SK-N-SH (cell line): ENCODE measurements around the gene NDUFA9. TPM values are rescaled to one million over a fixed set of nuclear protein-coding genes. Genes with fewer than 3 reads are reported as not detected.

Experiments used
- CTCF ChIA-PET: fragments of 300-600, 350-600 bp; formaldehyde crosslinking; extraction: SDS; loops from one replicate; lab custom pipeline; 2021; lab: Yijun Ruan, JAX
- POLR2A ChIA-PET: fragments of 350-600 bp; sonication (Branson Sonifier 250); formaldehyde crosslinking; extraction: SDS; loops from one replicate; lab custom pipeline; 2020; ENCODE audit warnings: antibody characterized with exemption, inconsistent platforms; lab: Yijun Ruan, JAX
- DNase-seq: peaks from one replicate; pipeline ENCODE4 v3.0.0; 2012
- H2AFZ ChIP-seq: fragments of 200-600 bp; sonication (generic); 2 replicates; pipeline ENCODE4 v1.8.1; 2016; ENCODE audit warnings: antibody characterized with exemption, mild to moderate bottlenecking, low read depth
- H3F3A ChIP-seq: fragments of 200-600 bp; sonication (generic); replicated peaks from 2 replicates; pipeline ENCODE3; 2016; ENCODE audit warnings: antibody characterized with exemption, mild to moderate bottlenecking; ENCODE audit not compliant: insufficient read depth
- H3K27ac ChIP-seq, 2 experiments: fragments of 200-500 bp in 1 of 2; fragments of 200-600 bp in 1 of 2; sonication (Bioruptor generic) in 1 of 2; sonication (generic), shearing (Covaris generic) in 1 of 2; 2 replicates each; pipeline versions ENCODE4 v1.5.1 to v1.6.1; 2014 to 2016; ENCODE audit warnings: low read depth in 2 of 2, inconsistent platforms in 1 of 2, low read length in 1 of 2, mild to moderate bottlenecking in 1 of 2, mixed read lengths in 1 of 2
- H3K27me3 ChIP-seq: fragments of 200-600 bp; sonication (generic), shearing (Covaris generic); 2 replicates; pipeline ENCODE4 v1.6.1; 2016; ENCODE audit warnings: mixed run types; ENCODE audit not compliant: insufficient read depth
- H3K36me3 ChIP-seq, 2 experiments: fragments of 200-500 bp in 1 of 2; fragments of 200-600 bp in 1 of 2; sonication (Bioruptor generic) in 1 of 2; sonication (generic) in 1 of 2; replicated peaks in 1 of 2; 2 replicates each; pipeline versions ENCODE3 to v1.5.1; 2014 to 2016; ENCODE audit warnings: low read length in 1 of 2, mild to moderate bottlenecking in 1 of 2; ENCODE audit not compliant: insufficient read depth in 2 of 2, control insufficient read depth in 1 of 2
- H3K4me1 ChIP-seq, 2 experiments: fragments of 200-500 bp in 1 of 2; fragments of 200-600 bp in 1 of 2; sonication (Bioruptor generic) in 1 of 2; sonication (generic), shearing (Covaris generic) in 1 of 2; 2 replicates each; pipeline versions ENCODE4 v1.5.1 to v1.6.1; 2014 to 2016; ENCODE audit warnings: low read depth in 1 of 2, low read length in 1 of 2, mixed run types in 1 of 2; ENCODE audit not compliant: insufficient read depth in 2 of 2, control insufficient read depth in 1 of 2
- H3K4me2 ChIP-seq: fragments of 200-600 bp; sonication (generic), shearing (Covaris generic); 2 replicates; pipeline ENCODE4 v1.6.1; 2017; ENCODE audit warnings: mixed run types
- H3K4me3 ChIP-seq, 2 experiments: fragments of 200-500 bp in 1 of 2; fragments of 200-600 bp in 1 of 2; sonication (Bioruptor generic) in 1 of 2; sonication (generic), shearing (Covaris generic) in 1 of 2; 2 replicates each; pipeline versions ENCODE4 v1.5.1 to v1.8.1; 2014 to 2016; ENCODE audit warnings: low read depth in 2 of 2, inconsistent platforms in 1 of 2, low read length in 1 of 2, mild to moderate bottlenecking in 1 of 2, mixed read lengths in 1 of 2, moderate library complexity in 1 of 2
- H3K79me2 ChIP-seq: fragments of 200-600 bp; sonication (generic); 2 replicates; pipeline ENCODE4 v1.8.1; 2017; ENCODE audit warnings: mild to moderate bottlenecking; ENCODE audit not compliant: insufficient read depth
- H3K9ac ChIP-seq: fragments of 200-600 bp; sonication (generic); 2 replicates; pipeline ENCODE4 v1.6.1; 2017; ENCODE audit warnings: mixed run types
- H3K9me2 ChIP-seq: fragments of 200-600 bp; sonication (generic); 2 replicates; pipeline ENCODE4 v1.6.1; 2017; ENCODE audit warnings: mixed run types
- H3K9me3 ChIP-seq: fragments of 200-600 bp; sonication (generic); 2 replicates; pipeline ENCODE4 v1.6.1; 2017; ENCODE audit warnings: mixed run types, mild to moderate bottlenecking, moderate library complexity
- H4K20me1 ChIP-seq: fragments of 200-600 bp; sonication (generic); 2 replicates; pipeline ENCODE4 v1.6.1; 2017; ENCODE audit warnings: mild to moderate bottlenecking, mixed run types; ENCODE audit not compliant: insufficient read depth
- EZH2phosphoT487 ChIP-seq: fragments of 200-600 bp; sonication (generic); IDR thresholded peaks from 2 replicates; pipeline ENCODE4 v1.6.1; 2017; ENCODE audit warnings: low read depth, mixed run types, mild to moderate bottlenecking, antibody characterized with exemption, moderate library complexity, borderline replicate concordance
- GABPA ChIP-seq: IDR thresholded peaks from 2 replicates; pipeline ENCODE4 v1.4.0; 2012; ENCODE audit warnings: low read depth, mild to moderate bottlenecking
- JUND ChIP-seq: IDR thresholded peaks from 2 replicates; pipeline ENCODE4 v1.4.0; 2012
- NFIC ChIP-seq: IDR thresholded peaks from 2 replicates; pipeline ENCODE4 v1.4.0; 2012; ENCODE audit warnings: borderline replicate concordance
- NRF1 ChIP-seq: IDR thresholded peaks from 2 replicates; pipeline ENCODE4 v1.6.1; 2012; ENCODE audit warnings: low read depth, mild to moderate bottlenecking, low read length
- RAD21 ChIP-seq: IDR thresholded peaks from 2 replicates; pipeline ENCODE4 v1.6.1; 2012; ENCODE audit warnings: mild to moderate bottlenecking, low read length
- YY1 ChIP-seq: IDR thresholded peaks from 2 replicates; pipeline ENCODE4 v1.4.0; 2012; ENCODE audit warnings: low read depth, mild to moderate bottlenecking
- WGBS: methylation state at CpG from one replicate; pipeline ENCODE4 v1.1.6; 2017; ENCODE audit warnings: low lambda C conversion rate; 5-methylcytosine and 5-hydroxymethylcytosine counted together
- polyA plus RNA-seq, 3 experiments: library from polyadenylated mRNA; depleted of rRNA; stranded (reverse); fragments of >200 nt; gene quantifications; 2 replicates each; pipeline ENCODE4 v1.2.3, GENCODE V29; 2012
- TF ChIP-seq, protein P1 (sequence below): fragments of 150-350 bp; IDR thresholded peaks from 2 replicates; pipeline ENCODE4 v1.6.1; 2017; ENCODE audit warnings: antibody characterized with exemption, low read length, low read depth, borderline replicate concordance
- TF ChIP-seq, protein P2 (sequence below): IDR thresholded peaks from 2 replicates; pipeline ENCODE4 v1.4.0; 2012; ENCODE audit warnings: low read depth
- TF ChIP-seq, protein P3 (sequence below): IDR thresholded peaks from 2 replicates; pipeline ENCODE4 v1.4.0; 2012; ENCODE audit warnings: low read depth, borderline replicate concordance

Gene NDUFA9
- polyA plus RNA-seq, 1 of the 3 experiments (the other 2 are of a cell fraction): 53.0 TPM

DNA sequence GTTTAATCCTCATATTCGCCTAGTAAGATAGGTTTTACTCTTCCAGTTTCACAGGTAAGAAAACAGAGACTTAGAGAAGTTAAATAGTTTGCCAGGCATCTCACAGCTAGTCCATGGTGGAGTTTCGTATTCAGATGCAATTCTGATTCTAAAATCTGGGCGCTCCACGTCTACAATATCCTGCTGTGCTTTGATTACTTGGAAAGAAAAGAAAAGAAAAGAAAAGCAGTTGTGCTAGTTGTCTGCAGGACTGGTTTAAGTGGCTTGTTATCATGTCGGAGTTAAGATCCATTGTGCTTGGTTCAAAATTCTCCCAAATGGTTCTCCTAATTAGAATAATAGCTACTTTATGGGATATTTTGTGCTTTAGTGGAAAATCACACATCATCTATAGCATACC is 18.7 kb upstream of the NDUFA9 start (continued):
- TF ChIP-seq, protein P1, sequence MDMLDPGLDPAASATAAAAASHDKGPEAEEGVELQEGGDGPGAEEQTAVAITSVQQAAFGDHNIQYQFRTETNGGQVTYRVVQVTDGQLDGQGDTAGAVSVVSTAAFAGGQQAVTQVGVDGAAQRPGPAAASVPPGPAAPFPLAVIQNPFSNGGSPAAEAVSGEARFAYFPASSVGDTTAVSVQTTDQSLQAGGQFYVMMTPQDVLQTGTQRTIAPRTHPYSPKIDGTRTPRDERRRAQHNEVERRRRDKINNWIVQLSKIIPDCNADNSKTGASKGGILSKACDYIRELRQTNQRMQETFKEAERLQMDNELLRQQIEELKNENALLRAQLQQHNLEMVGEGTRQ: no peak
- no peak for TF ChIP-seq NFIC

DNA sequence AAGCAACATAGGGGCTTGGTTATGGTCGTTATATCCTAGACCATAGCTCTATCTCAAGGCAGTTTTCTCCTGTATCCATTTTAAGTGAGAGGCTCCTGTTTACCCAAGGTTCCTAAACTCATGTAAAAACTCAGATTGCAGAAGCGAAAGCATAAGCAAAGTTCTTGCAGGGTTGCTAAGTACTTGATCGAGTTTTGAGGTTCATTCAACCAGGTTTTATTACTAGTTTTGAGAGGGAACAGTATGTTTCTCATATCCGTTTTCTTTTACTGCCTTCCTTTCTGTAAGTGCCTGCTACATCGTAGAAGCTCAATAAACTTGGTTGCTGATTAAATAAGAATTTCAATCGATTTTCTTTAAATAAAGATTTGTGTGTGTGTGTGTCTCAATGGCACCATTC is 5.2 kb upstream of the NDUFA9 start:
- CTCF ChIA-PET: interaction anchor here (1.4 kb wide), 1 partner anchor 335 kb away, joined by 3 read pairs; no protein-coding TSS in a partner anchor
- 16% methylated on average over 6 of the region's 6 CpGs for WGBS

DNA sequence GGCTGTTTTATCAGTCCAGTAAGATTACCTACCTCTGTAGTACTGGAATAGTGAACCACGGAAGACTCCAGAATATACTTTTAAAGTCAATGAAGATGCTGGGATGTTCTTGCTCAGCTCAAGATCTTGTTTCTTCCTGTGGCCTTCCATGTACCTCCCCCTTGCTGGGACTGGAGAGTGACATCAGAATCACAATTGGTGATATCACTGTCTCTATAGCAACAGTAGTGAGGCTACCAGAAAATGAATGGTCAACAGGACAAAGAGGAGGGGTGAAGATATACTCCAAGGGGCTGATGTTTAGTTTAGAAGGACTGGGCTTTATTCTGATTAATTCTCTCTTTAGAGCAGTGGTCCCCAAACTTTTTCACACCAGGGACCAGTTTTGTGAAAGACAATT is 3.9 kb upstream of the NDUFA9 start:
- CTCF ChIA-PET: no interaction called here
- H3K79me2 ChIP-seq: peaks cover 10% of the 10 kb centered on the region

More for the DNA sequence above, 5.2 kb upstream of the NDUFA9 start:
- H3F3A ChIP-seq: no peaks in the 10 kb centered on the region
- no peaks in the 10 kb centered on the region for H3K9me3 ChIP-seq
- no peak overlapping the region for H3K4me2 ChIP-seq
- H3K27me3 ChIP-seq: peaks cover 5% of the 10 kb centered on the region; the same call in 1 of the 2 replicates
- H3K36me3 ChIP-seq: no peaks in the 10 kb centered on the region
- H3K4me1 ChIP-seq: 0 out of 4 replicates have a peak, but pooled peaks cover 0 to 2% of the 10 kb centered on the region in 2 experiments
- H3K27ac ChIP-seq: no peak overlapping the region
- POLR2A ChIA-PET: no interaction called here
- no peaks in the 10 kb centered on the region for H3K9me2 ChIP-seq
- no peak overlapping the region for H2AFZ ChIP-seq
- no peaks in the 10 kb centered on the region for H3K79me2 ChIP-seq
- H3K9ac ChIP-seq: no peak overlapping the region
- no peak overlapping the region for H3K4me3 ChIP-seq
- no peaks in the 10 kb centered on the region for H4K20me1 ChIP-seq
- TF ChIP-seq NFIC (no peak), YY1 (no peak), EZH2phosphoT487 (no peak), GABPA (no peak), JUND (no peak)
- TF ChIP-seq, protein P2, sequence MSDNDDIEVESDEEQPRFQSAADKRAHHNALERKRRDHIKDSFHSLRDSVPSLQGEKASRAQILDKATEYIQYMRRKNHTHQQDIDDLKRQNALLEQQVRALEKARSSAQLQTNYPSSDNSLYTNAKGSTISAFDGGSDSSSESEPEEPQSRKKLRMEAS: no peak
- TF ChIP-seq, protein P3, sequence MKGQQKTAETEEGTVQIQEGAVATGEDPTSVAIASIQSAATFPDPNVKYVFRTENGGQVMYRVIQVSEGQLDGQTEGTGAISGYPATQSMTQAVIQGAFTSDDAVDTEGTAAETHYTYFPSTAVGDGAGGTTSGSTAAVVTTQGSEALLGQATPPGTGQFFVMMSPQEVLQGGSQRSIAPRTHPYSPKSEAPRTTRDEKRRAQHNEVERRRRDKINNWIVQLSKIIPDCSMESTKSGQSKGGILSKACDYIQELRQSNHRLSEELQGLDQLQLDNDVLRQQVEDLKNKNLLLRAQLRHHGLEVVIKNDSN: no peak
- DNase-seq: no peak

More for the DNA sequence above, 3.9 kb upstream of the NDUFA9 start:
- TF ChIP-seq RAD21 (no peak), NRF1 (no peak)
- Histone ChIP-seq H3F3A (no peaks in the 10 kb centered on the region), H3K4me1 (peaks cover 3 to 8% of the 10 kb centered on the region in 2 experiments; a peak in 2 of 4 replicates), H3K4me2 (no peak overlapping the region), H3K9ac (no peak overlapping the region), H3K4me3 (no peak overlapping the region), H3K9me2 (no peaks in the 10 kb centered on the region), H3K36me3 (no peaks in the 10 kb centered on the region), H2AFZ (no peak overlapping the region), H3K27ac (no peak overlapping the region), H4K20me1 (no peaks in the 10 kb centered on the region), H3K9me3 (no peaks in the 10 kb centered on the region), H3K27me3 (peaks cover 5% of the 10 kb centered on the region; the same call in 1 of the 2 replicates)
- no peak for DNase-seq
- 50% methylated on average over 1 of the region's 1 CpG for WGBS
- POLR2A ChIA-PET: no interaction called here
